Activated naive CD8-positive, alpha-beta T cell treated with anti-CD3 and anti-CD28 coated beads for 36 hours (primary cell): ENCODE data around the gene SRGAP2. TPM values are rescaled to one million over a fixed set of nuclear protein-coding genes. Genes with fewer than 3 reads are reported as not detected.
"Not testable (repeated sequence)": the region's sequence is repeated elsewhere in the genome, so short reads cannot be mapped to it uniquely, and the experiment has no call there.

Experiments
- DNase-seq: peaks from one replicate; pipeline ENCODE4 v3.0.0; 2021
- H3K27ac Mint-ChIP-seq: one replicate; pipeline ENCODE4 v1.8.0; 2022; ENCODE audit warnings: mild to moderate bottlenecking, moderate library complexity, mixed read lengths
- H3K27me3 Mint-ChIP-seq: one replicate; pipeline ENCODE4 v1.8.0; 2022; ENCODE audit warnings: mild to moderate bottlenecking, mixed read lengths
- H3K36me3 Mint-ChIP-seq: one replicate; pipeline ENCODE4 v1.8.0; 2021; ENCODE audit warnings: mild to moderate bottlenecking, mixed read lengths
- H3K4me1 Mint-ChIP-seq: one replicate; pipeline ENCODE4 v1.8.0; 2021; ENCODE audit warnings: mixed read lengths
- H3K4me3 Mint-ChIP-seq: one replicate; pipeline ENCODE4 v1.8.0; 2022; ENCODE audit warnings: mild to moderate bottlenecking, moderate library complexity, mixed read lengths
- H3K9me3 Mint-ChIP-seq: one replicate; pipeline ENCODE4 v1.8.0; 2022; ENCODE audit warnings: mixed read lengths
- total RNA-seq, 2 experiments: library from RNA; stranded (reverse); gene quantifications; one replicate each; pipeline ENCODE4 v1.2.3, GENCODE V29; 2021

Gene SRGAP2
- total RNA-seq, 2 experiments from 2014 or later, result 40.7 to 40.8 TPM

DNA sequence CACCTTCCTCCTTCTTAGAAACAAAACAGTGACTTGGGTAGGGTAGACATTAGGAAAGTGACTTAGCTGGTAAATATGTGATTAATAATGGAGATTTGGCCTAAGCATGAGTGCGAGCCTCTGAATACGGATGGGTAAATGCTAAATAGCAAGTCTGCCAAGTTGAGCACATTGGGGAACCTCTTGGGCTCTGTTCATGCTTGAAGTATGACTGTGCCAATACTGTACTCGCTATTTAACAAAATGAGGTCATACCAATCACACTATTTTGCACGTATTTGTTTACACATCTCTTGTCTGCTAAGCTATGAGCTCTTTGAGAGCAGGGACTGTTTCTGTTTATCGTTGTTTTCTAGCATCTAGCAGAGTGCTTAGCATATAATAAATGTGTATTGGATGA, 23.5 kb downstream of the SRGAP2 start:
- H3K4me1 Mint-ChIP-seq, DNase-seq, H3K4me3 Mint-ChIP-seq, H3K9me3 Mint-ChIP-seq, H3K27me3 Mint-ChIP-seq, H3K36me3 Mint-ChIP-seq, H3K27ac Mint-ChIP-seq: not testable (repeated sequence)

DNA sequence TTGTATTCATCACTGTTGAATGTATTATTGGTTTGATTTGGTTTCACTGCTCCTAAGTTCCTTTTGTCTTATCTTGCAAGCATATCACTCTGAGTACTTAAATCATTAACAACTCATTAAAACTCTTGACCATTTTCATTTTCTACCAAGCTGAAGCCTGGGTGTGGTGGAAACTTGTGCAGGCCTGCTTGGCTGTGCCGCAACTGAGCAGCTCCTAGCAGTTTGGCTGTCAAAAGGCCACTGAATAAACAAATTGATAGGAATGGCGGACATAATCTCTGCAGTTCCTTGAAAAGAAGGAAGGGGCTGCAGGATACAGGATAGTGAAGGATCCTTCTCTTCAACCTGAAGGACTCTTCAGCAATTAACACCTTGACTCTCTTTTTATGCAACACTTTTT, 25.9 kb downstream of the SRGAP2 start:
- H3K27ac Mint-ChIP-seq, H3K4me1 Mint-ChIP-seq, H3K4me3 Mint-ChIP-seq, H3K36me3 Mint-ChIP-seq, DNase-seq, H3K9me3 Mint-ChIP-seq, H3K27me3 Mint-ChIP-seq: not testable (repeated sequence)

DNA sequence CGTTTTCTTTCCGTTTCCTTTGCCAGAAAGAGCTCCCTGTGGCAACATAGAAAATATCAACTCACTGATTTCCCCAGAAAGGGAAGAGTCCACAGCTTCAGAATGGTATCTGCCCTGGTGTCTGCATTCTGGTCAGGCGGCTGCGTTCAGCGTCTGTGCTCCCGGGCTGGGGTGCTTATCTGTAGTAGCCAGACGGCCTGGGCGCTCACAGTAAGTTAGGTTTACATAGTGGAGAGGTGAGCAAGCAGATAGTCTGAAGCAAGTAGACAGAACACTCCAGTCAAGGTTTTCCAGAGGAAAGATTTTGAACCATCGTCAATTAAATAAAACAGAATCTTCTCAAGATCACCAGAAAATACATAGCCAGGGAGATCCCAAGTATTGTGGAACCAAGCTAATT, 28.6 kb downstream of the SRGAP2 start:
- not testable (repeated sequence) for H3K4me1 Mint-ChIP-seq, H3K4me3 Mint-ChIP-seq, H3K36me3 Mint-ChIP-seq, H3K27ac Mint-ChIP-seq, H3K9me3 Mint-ChIP-seq, DNase-seq, H3K27me3 Mint-ChIP-seq

GRCh38 chr1:206232970-206233645, 29.8 kb downstream of the SRGAP2 start:
- H3K9me3 Mint-ChIP-seq, H3K4me3 Mint-ChIP-seq, H3K27ac Mint-ChIP-seq, H3K27me3 Mint-ChIP-seq, H3K36me3 Mint-ChIP-seq, H3K4me1 Mint-ChIP-seq, DNase-seq: not testable (repeated sequence)

GRCh38 chr1:206234189-206234916, 31.0 kb downstream of the SRGAP2 start:
- not testable (repeated sequence) for H3K27me3 Mint-ChIP-seq, H3K27ac Mint-ChIP-seq, H3K4me3 Mint-ChIP-seq, DNase-seq, H3K9me3 Mint-ChIP-seq, H3K36me3 Mint-ChIP-seq, H3K4me1 Mint-ChIP-seq

DNA sequence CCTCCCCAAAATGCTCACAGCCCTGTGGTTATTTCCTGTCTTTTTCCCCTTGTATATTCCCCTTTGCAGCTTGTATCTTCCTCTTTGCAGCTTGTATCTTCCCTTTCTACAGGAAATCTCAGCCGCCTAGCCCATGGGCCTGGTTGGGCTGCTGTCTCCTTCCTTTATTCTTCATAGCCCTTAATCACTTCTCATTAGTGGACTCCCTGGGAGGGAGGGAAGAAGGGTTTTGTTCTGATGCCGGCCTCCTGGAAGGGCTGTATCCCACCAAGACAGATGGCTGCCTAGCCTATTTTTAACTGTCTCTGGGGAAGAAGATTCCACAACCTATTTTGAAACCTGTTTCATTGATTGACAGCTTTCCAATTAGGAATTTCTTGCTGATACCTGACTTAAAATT, 31.8 kb downstream of the SRGAP2 start:
- not testable (repeated sequence) for H3K27me3 Mint-ChIP-seq, H3K4me3 Mint-ChIP-seq, H3K27ac Mint-ChIP-seq, H3K4me1 Mint-ChIP-seq, H3K36me3 Mint-ChIP-seq, H3K9me3 Mint-ChIP-seq, DNase-seq

GRCh38 chr1:206240288-206240687, 36.9 kb downstream of the SRGAP2 start:
- H3K27me3 Mint-ChIP-seq, H3K4me3 Mint-ChIP-seq, H3K4me1 Mint-ChIP-seq, H3K9me3 Mint-ChIP-seq, H3K36me3 Mint-ChIP-seq, H3K27ac Mint-ChIP-seq, DNase-seq: not testable (repeated sequence)

GRCh38 chr1:206243335-206243734, 40.0 kb downstream of the SRGAP2 start:
- not testable (repeated sequence) for H3K27me3 Mint-ChIP-seq, H3K9me3 Mint-ChIP-seq, H3K4me1 Mint-ChIP-seq, H3K4me3 Mint-ChIP-seq, H3K27ac Mint-ChIP-seq, H3K36me3 Mint-ChIP-seq, DNase-seq

- not testable (repeated sequence) for H3K4me1 Mint-ChIP-seq, H3K27ac Mint-ChIP-seq, H3K27me3 Mint-ChIP-seq, H3K4me3 Mint-ChIP-seq, H3K9me3 Mint-ChIP-seq, DNase-seq, H3K36me3 Mint-ChIP-seq
Measured at GRCh38 chr1:206245479-206245878, 42.1 kb downstream of the SRGAP2 start.

- DNase-seq, H3K4me3 Mint-ChIP-seq, H3K27ac Mint-ChIP-seq, H3K27me3 Mint-ChIP-seq, H3K4me1 Mint-ChIP-seq, H3K36me3 Mint-ChIP-seq, H3K9me3 Mint-ChIP-seq: not testable (repeated sequence)
Measured at GRCh38 chr1:206246129-206246886, 43.0 kb downstream of the SRGAP2 start.

DNA sequence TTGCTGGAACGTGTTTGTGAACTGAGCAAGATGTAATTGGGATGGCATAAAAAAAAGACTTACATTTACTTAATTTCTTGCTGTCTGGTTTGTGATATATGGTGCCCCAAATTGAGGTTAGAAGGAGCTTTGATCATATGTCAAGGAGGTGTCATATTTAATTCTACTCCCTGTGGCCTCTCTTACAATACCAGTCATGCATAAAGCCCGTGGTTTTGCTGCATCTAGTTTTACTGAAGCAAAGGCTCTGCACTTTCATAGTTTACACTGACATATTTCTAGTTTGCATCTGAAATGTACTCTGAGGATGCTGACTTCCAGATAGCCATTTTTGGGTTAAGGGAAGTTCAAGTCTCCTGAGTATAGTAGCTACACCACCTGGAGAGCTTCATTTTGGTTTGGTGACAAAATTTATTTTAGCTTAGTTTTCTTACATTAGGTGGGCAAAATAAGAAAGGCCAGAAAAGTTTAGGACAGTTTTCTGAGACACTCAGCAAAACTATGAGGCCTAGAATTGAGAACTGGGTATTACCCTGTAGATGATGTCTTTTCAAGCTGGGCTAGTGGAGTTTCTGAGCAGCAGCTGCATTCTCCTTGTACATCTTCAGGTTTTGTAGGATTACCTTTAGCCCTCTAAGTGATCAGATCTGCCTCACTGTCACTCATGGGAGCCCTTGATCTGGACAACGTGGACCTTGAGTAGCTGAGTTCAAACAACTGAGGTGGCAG, 47.8 kb downstream of the SRGAP2 start:
- not testable (repeated sequence) for H3K4me3 Mint-ChIP-seq

GRCh38 chr1:206252680-206253335, 49.5 kb downstream of the SRGAP2 start:
- H3K4me1 Mint-ChIP-seq, DNase-seq, H3K27ac Mint-ChIP-seq, H3K36me3 Mint-ChIP-seq, H3K4me3 Mint-ChIP-seq, H3K9me3 Mint-ChIP-seq, H3K27me3 Mint-ChIP-seq: not testable (repeated sequence)

More for the DNA sequence above, 47.8 kb downstream of the SRGAP2 start:
- not testable (repeated sequence) for H3K9me3 Mint-ChIP-seq, H3K27ac Mint-ChIP-seq, H3K4me1 Mint-ChIP-seq, DNase-seq, H3K27me3 Mint-ChIP-seq, H3K36me3 Mint-ChIP-seq
